Cortex of kidney (tissue), 1 donor: ENCODE results near the gene CDKAL1.
"Not testable (repeated sequence)": the region's sequence is repeated elsewhere in the genome, so short reads cannot be mapped to it uniquely, and the experiment has no call there.

Experiments used
- DNase-seq: peaks from one replicate; lab custom pipeline; 2025; lab: John Stamatoyannopoulos, UW

Gene CDKAL1

DNA sequence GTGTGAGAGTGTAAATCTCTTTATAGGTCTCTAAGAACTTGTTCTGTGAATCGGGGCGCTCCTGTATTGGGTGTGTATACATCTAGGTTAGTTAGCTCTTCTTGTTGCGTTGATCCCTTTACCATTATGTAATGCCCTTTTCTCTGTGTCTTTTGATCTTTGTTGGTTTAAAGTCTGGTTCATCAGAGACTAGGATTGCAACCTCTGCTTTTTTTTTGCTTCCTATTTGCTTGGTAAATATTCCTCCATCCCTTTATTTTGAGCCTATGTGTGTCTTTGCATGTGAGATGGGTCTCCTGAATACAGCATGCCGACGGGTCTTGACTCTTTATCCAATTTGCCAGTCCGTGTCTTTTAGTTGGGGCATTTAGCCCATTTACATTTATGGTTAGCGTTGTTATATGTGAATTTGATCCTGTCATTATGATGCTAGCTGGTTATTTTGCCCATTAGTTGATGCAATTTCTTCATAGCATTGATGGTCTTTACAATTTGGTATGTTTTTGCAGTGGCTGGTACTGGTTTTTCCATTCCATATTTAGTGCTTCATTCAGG lies 60.1 kb downstream of the CDKAL1 start:
- DNase-seq: not testable (repeated sequence)

DNA sequence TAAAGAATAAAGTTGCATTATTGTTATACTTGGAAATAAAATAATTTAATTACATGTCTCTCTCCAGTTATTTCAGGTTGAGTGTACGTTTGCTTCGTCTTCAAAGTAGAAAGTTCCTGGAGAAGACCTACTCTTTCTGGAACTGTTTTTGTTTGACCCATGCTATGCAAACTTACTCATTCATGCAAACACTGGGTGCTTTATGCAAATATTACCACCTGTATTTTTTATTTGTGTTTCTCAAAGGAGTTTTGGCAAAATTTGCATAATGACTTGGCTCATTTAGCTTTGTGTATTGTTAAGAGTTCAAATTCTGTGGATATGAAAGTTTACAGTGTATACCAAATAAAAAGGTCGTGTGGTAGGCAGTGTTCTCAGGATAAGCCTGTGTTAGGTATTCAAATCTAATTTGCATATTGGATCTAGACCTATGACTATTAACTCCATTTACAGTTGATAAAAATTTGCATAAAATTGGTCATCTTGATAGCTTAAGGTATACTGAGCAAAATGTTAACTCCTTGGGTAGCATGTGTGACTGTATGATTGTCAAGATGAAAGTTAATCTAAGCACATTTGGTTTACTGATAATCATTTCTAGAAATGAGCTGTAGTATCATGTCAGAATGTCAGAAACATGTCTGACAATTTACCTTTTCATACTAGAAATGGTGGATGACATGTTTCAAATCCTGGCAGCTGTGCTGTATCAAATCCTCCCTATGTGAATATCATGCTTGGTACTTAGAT lies 65.2 kb downstream of the CDKAL1 start:
- DNase-seq: no peak

DNA sequence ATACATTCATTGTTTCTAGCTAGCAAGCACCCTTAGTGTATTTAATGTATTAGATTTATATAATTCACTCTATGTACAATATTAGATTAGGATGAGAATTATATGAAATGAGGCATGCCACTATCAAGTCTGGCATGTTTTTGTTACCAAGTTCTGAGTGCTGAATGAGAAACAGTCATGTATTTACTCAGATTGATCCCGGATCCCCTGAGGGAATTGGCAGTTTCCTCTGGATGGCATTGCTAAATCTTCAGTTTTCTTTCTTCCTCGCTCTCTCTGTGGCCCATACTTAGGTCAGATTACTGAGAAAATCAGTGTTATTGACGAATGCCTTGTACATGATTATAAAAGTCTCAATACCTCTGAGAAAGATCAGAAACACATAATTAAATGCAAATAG lies 66.6 kb downstream of the CDKAL1 start:
- no peak for DNase-seq

DNA sequence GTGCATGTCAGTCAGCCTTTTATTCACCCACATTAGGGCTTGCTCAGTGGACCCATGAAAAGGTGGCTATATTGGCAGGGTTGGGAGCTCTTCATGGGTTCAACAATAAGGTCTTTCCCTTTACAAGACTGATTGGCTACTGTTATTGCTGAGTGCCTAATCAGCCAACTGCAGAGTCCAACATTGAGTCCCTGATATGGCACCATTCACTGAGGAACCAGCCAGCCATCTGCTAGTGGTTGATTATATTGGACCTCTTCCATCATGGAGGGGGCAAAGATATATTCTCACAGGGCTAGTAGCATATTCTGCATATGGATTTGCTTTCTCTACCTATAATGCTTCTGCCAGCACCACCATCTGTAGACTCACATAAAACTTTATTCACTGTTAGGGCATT lies 69.9 kb downstream of the CDKAL1 start:
- DNase-seq: no peak

DNA sequence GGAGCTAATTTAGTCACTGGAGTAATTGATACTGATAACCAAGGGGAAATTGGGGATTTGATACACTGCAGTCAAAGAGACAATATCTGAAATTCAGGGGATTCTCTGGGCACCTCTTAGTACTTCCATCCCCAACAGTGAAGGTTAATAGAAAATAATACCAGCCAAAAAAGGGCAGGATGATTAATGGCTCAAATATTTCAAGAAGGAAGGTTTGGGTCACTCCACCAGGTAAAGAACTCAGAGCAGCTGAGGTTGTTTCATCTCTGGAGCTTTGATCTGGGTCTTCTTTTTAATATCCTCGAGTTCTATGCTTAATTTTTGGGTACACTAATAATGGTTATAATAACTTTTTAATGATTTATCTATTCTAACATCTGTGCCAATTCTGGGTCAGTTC lies 70.8 kb downstream of the CDKAL1 start:
- no peak for DNase-seq

DNA sequence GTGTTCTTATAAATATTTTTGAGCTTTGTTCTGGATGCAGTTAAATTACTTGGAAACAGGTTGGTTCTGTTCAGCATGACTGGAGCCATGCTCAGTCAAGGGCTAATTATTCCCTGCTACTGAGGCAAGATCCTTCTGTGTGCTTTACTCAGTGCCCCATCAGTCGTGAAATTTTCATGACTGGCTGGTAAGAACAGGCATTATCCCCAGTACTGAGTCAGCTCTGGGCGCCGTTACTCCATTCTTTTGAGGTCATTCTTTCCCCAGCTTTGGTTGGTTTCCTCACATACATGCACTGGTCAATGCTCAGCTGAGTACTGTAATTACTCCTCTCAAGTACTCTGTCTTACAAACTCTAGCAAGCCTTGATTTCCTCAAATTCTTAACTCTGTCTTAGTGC lies 71.3 kb downstream of the CDKAL1 start:
- DNase-seq: no peak

DNA sequence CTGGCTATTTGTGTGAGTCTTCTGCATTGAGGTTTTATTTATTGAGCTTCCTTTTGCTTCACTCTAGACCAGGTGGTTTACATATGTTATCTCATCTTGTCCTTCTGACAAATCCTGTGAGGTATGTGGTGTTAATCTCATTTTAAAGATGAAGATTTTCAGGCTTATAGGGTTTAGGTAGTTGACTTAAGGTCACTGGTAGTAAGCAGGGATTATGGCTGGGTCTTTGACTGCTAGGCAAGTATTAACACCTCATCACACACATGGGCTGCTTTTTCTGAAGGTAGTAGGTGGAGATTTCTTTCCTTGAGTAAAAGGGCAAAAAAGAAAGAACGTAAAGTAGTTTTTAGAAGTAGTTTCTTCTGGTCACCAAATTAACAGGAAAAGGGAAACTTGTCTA lies 72.6 kb downstream of the CDKAL1 start:
- DNase-seq: no peak

DNA sequence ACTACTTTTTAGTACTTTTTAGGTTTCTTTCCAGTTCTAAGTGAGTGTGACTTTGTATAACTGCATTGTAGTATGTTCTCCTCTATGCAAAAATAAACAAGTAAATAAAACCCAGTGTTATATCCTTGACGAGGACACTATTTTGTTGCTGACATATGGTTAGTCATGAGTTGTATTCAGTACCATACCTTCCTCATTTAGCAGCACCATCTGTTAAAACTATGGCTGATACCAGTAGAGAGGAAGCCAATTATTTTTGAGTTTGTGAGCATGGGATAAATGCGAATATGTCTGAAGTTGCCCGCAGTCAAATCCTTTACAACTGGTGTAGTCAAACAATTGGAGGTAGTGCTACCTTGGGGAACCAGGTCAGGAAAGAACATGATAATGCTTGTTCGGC lies 74.1 kb downstream of the CDKAL1 start:
- DNase-seq: no peak

DNA sequence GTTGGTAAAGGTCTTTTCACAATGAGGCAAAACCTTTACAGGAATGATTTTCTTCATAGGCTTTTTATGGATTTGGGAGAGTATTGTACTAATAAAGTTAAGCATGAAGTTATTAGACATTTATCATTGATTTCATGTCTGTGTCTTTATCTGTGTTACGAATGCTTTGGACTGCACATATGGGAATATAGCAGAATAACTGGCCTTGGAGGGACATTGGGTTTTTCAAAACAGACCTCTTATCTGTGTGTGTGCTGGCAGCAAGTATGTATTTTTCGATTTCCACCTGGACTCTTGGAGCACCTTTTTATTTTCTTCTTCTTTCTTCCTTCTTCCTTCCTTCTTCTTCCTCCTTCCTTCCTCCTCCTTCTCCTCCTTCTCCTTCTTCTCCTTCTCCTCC lies 74.6 kb downstream of the CDKAL1 start:
- DNase-seq: no peak

DNA sequence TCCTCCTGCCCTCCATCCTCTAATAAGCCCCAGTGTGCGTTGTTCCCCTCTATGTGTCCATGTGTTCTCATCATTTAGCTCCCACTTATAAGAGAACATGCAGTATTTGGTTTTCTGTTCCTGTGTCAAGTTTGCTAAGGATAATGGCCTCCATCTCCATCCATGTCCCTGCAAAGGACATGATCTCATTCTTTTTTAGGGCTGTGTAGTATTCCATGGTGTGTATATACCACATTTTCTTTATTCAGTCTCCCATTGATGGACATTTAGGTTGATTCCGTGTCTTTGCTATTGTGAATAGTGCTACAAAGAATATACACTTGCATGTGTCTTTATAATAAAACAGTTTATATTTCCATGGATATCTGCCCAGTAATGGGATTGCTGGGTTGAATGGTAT lies 75.7 kb downstream of the CDKAL1 start:
- DNase-seq: not testable (repeated sequence)

DNA sequence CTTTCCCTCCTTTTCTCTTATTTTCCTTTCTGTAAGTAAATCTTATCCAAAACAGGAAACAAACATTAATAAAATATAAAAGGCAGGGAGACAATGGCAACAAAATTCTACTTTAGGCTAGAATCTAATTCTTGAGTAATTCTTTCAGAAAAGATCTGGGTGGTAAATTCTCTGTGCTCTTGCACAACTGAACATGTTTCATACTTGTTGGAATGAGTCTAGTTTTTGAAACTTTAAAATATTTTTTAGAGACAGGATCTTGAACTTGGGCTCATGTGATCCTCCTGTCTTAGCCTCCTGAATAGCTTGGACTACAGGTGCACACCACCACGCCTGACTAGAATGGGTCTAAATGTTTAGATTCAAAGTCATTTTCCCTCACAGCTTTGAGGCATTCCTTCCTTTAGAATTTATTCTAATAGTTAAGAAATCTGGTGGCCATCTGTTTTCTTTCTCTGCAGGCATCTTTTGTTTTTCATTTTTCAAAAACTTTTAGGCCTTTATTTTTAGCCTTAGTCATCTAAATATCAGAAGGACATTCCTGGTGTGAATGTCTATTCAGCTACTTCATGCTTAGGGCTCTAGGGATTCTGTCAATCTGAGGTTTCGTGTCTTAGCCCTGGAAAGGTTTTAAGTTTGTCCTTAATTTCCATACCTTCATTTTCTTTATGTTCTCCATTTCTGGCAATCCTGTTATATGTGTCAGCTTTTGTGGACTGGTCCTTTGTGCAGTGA lies 76.5 kb downstream of the CDKAL1 start:
- no peak for DNase-seq

DNA sequence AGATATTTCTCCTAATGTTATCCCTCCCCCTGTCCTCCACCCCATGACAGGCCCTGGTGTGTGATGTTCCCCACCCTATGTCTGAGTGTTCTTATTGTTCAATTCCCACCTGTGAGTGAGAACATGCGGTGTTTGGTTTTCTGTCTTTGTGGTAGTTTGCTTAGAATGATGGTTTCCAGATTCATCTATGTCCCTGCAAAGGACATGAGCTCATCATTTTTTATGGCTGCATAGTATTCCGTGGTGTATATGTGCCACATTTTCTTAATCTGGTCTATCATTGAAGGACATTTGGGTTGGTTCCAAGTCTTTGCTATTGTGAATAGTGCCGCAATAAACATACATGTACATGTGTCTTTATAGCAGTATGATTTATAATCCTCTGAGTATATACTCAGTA lies 83.3 kb downstream of the CDKAL1 start:
- DNase-seq: not testable (repeated sequence)

DNA sequence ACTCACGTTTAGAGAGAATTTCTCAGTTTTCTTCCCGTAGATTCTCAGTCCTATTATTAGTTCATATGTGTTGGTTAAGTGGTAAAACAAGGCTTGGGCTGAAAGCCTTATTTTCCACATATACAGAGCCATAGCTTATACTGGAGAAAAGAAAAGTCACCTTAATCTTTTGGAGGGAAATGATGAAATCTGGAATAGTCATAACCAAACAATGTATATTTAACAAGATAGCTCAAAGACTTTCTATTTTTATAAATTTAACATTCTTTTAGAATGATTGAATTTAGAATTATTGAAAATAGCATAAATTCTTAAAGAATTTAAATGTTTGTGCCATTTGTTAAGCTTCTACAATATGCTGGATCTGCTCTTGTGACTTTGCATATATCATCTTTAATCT lies 85.8 kb downstream of the CDKAL1 start:
- DNase-seq: no peak

DNA sequence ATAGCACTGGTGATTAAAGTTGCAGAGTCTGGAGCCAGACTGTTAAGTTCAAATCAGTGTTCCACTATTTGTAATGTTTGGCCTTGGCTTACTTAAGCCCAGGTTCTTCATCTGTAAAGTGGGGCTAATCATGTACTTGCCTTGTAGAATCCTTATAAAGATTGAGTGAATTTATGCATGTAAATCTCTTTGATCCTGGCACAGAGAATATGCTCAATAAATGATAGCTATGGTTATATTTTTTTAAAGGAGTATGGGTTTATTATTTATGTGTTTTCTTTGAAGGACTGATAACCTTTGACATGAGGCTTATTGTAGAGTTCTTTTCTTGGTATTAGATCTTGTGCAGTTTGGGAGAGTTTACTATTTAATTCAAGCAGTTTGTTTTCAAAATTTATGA lies 89.5 kb downstream of the CDKAL1 start:
- no peak for DNase-seq

DNA sequence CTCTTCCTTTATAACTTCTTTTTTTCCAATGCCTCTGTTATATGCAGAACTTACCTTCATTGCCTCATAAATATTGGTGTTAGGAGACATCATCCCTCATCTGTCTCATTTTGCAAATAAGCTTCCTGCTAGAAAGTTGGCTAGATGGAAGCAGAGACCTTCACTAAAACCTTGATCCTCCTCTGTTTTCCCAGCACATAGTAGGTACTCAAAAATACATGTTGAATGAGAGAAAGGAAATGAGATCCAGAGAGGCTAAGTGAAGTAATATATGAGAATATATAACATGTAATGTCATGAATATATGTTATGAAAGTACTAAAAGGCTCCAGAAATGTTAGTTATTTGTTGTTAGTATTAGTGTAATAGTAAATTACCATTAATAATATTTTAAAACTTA lies 91.9 kb downstream of the CDKAL1 start:
- no peak for DNase-seq

DNA sequence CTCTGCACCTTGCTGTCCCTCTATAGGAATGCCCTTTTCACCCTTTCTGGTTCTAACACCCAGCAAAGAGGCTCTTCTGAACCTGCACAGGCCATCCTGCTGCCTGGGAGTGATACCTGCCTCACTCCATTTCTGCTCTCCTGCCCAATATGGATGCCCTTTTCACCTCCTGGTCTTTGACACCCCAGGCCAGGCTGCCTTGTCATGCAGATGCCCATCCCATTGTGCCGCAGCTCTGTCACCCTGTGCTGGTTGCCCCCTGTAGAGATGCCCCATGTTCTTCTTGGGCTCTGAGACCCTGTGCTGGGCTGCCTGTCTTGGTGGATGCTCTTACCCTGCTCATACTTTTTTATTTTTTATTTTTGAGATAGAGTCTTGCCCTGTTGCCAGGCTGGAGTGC lies 95.3 kb downstream of the CDKAL1 start:
- no peak for DNase-seq

DNA sequence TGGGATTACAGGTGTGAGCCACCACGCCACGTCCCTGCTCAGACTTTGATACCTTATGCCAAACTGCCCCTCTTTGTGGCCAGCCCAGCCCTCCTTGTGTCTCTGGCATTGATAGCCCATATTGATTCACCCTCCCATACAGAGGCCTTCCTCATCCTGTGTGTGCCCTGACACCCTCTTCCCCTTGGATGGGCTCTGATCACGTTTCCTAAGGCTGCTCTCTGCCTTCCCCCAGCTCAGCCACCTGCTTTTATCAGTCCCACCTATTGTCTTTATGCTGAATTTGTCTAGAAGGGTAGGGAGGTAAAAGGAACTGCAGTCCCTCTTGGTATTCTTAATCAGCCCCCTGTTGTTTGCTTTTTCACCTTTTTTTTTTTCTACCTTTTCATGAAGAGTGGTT lies 95.9 kb downstream of the CDKAL1 start:
- no peak for DNase-seq

DNA sequence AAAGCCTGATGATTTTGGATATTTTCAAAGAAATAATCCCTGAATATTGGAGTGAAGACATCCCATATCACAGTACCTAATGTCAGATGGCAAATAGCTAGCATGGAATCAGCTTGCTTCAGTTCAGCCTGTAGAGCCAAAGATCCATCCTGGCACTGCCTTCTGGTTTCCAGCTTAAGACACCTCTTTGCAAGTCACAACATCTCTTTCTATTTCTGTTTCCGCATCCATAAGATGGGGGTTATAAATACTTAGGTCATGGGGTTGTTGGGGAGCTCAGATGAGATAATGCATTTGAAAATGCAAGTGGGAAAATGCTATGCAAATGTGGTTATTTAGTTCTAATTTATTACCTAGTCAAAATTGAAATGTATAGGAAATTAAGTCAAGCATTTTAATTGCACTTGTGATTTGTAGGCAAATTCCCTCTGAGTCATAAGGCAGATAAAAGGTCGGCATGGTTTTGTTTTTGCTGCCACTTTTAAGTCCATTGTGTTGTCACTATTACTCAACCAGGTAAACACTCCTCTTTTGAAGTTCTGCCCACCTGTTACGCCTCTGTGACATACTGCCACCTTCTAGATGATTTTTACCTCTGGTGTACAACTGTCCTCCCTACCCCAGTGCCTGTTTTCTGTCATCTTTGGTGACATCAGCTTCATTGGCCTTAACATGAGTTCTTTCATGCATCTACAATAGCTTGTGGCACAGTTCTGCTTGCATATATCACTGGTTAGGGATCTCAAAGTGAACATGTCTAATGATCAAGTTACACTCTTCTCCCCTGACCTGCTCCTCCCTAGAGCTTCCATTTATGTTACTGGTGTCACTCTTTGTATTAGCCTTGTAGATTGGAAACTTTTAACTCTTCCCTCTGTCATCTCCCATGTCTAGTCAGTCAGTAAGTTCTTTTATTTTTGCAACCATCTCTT lies 96.6 kb downstream of the CDKAL1 start:
- no peak for DNase-seq

DNA sequence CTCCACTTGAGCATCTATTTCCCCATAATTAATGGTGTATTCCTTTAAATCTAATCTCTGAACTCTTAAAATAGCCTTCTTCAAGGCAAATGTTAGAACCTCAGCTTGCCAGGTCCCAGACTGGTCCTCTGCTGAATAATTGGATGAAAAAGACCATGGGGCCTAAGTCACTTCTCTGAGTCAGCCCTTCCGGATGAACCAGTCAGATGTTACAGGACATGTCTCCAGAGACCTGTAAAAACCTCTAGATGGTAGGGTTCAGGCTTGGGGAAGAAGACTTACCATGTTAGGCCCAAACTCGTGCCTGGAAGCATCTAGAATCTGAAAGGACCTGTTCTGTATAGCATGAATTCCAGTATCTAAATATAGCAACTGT lies 97.3 kb downstream of the CDKAL1 start:
- DNase-seq: no peak

DNA sequence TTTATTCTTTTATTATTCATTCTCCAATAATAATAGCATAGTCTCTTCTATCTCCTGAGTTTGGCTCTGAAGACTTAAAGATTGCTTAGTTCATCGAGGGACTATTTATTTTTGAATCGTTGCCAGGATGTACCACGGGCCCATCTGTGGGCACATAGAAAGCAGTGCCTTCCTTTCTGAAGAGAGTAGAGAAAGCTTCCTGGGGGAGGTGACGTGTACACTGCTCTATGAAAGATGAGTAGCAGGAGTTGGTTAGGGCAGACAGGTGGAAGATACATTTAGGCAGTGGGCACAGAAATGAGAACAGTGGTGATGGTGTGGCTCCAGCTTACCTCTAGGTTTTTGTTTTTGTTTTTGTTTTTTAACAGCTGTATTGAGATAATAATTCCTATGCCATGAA lies 98.4 kb downstream of the CDKAL1 start:
- DNase-seq: no peak

DNA sequence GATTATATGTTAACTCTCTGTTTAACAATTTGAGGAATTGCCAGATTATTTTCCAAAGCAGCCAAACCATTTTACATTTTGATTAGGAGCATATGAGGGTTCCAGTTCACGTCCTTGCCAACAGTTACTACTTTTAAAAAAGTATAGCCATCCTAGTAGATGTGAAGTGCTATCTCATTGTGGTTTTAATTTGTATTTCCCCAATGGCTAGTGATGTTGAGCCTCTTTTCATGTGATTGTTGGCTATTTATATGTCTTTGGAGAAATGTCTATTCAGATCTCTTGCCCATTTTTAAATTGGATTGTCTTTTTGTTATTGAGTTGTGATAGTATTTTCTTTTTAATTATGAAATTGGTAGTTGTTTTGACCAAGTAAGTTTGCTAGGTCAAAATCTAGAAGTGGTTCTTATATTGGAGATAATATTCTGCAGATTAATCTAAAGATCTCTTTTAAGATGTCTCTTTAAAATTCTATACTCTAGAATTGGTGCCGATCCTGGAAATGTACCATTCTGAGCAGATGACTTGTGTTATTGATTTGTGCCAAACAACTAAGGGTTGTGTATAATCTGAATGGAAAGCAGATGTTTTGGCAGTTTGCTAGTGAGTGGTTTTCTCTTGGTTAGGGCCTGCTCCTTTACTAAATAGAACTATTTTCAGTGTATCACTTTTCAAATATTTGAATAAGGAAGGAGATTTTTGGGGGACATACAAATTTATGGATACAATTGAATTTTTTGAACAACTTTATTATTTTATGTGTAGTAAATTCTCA lies 99.5 kb downstream of the CDKAL1 start:
- DNase-seq: no peak

DNA sequence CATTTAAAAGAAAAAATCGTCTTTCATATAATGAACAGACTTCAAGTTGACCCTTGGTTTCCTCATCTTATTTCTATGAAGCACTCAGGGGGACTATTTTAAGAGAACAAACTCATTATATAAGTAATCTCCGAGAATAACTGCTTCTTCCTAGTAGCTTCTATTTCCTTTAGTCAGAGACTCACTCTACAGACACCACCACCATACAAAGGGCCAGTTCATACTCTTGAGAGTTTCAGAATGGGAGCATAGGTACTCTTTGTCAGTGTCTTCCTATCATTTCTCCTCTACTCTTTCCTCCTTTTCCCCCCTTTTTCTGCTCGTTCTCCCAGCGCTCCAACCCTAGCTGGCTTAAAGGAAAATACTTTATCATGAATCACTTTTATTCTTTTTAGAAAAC lies 104.9 kb downstream of the CDKAL1 start:
- DNase-seq: no peak
